Stimulated activated effector memory CD8-positive, alpha-beta T cell treated with anti-CD3 and anti-CD28 coated beads, Interleukin-12 subunit alpha, Interleukin-12 subunit beta, amount 100 ng/mL, for 72 hours (primary cell): ENCODE data around the gene ANKRD66.
"Not testable (repeated sequence)": the region's sequence is repeated elsewhere in the genome, so short reads cannot be mapped to it uniquely, and the experiment has no call there.

Source experiments
- ATAC-seq: fragments of 150-1000 bp; cut with Tn5 transposase; 2 replicates; pipeline ENCODE4 v1.10.0; 2021
- DNase-seq, 2 donors: peaks; one replicate each; pipeline ENCODE4 v3.0.0; 2021 to 2022; ENCODE audit warnings: low spot score in 2 of 2
- H3K27ac Mint-ChIP-seq: one replicate; pipeline ENCODE4 v1.8.0; 2022; ENCODE audit warnings: mild to moderate bottlenecking, mixed read lengths
- H3K36me3 Mint-ChIP-seq: one replicate; pipeline ENCODE4 v1.8.0; 2022; ENCODE audit warnings: mild to moderate bottlenecking, mixed read lengths
- H3K4me1 Mint-ChIP-seq: one replicate; pipeline ENCODE4 v1.8.0; 2022; ENCODE audit warnings: mixed read lengths
- H3K4me3 Mint-ChIP-seq: one replicate; pipeline ENCODE4 v1.8.0; 2022; ENCODE audit warnings: mild to moderate bottlenecking, mixed read lengths
- H3K9me3 Mint-ChIP-seq: one replicate; pipeline ENCODE4 v1.8.0; 2022; ENCODE audit warnings: mixed read lengths

ANKRD66 gene

DNA sequence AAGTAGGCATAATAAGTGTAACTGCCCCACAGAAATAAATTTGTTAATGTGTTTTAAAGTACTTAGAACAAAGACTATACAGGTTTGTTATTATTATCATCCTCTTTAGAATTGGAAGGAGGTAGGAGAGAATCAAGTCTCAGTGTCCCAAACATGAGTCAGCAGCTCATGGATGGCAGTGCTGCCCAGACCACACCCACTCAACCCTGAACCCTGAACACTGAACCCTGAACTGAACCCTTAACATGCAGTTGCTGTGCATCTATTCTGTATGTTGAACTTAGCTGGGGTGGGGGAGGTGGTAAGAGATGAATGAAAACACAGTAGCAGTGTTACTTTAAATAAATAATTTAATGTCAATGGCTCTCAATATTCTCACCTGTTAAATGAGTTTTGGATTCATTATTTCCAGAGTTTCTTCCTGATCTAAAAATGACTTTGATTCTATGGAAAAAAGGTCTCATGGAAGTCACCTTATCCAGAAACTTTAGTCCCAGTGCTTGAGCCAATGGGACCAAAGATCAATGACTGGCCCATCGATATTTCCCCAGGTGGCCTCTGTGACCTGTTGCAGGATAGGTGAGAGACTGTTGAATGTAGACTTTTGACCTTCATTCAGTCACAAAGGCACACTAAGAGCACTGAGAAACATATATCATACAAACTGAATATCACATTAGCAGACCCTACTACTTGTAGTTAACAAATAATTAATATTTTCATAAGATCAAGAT is 3.1 kb upstream of the ANKRD66 start:
- ATAC-seq (no peak), DNase-seq (no peak)
- no peaks in the 10 kb centered on the region for H3K4me1 Mint-ChIP-seq
- no peaks in the 10 kb centered on the region for H3K36me3 Mint-ChIP-seq
- no peak overlapping the region for H3K27ac Mint-ChIP-seq
- H3K9me3 Mint-ChIP-seq, result no peaks in the 10 kb centered on the region
- H3K4me3 Mint-ChIP-seq, result no peak overlapping the region

DNA sequence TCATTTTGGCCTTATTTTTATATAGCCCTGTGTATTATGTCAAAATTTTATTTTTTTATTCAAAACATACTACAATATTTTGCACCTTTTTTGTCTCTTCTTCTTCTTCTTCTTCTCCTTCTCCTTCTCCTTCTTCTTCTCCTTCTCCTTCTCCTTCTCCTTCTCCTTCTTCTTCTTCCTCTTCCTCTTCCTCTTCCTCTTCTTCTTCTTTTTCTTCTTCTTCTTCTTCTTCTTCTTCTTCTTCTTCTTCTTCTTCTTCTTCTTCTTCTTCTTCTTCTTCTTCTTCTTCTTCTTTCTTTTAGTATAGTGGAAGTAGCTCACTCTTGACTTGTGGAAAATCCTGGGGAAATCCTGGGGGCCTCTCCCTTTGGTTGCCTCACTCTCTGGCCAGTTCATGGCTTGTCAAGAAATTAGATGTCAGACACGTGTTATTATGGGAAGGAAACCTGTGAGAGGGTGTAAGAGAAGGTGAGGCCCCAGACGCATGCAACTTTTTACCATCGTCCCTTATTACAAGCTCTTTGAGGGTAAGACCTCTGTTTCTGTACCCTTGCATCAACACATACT is 2.5 kb upstream of the ANKRD66 start:
- H3K4me3 Mint-ChIP-seq, H3K36me3 Mint-ChIP-seq, H3K27ac Mint-ChIP-seq, DNase-seq, ATAC-seq, H3K9me3 Mint-ChIP-seq, H3K4me1 Mint-ChIP-seq: not testable (repeated sequence)

GRCh38 chr6:46745973-46746372 is 760 bp upstream of the ANKRD66 start:
- DNase-seq, result no peak
- H3K9me3 Mint-ChIP-seq, result no peaks in the 10 kb centered on the region

DNA sequence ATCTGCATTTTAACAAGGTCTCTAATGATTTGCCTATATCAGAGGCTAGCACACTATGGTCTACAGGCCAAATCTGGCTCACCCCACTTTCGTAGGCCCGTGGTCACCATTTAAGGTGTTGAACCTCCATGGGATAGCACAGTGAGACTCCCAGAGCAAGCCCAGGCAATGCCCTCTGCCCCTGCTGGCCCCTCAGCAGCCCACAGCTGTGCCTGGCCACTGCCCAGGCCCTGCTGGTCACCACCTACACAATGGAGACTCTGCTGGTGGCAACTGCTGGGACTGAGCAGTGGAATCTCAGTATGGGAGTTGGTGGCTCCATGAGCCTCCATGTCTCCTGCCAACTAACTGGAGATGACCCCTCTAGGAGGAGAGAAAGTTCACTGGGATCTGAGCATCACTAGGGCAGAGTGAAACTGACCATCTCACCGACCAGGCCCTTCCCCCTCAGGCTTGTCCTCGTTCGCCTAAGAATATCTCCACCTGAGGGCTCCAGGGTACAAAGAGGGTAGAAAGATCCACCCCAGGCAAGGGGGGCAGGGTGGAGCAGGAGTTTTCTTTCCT is 2.3 kb downstream of the ANKRD66 start:
- no peaks in the 10 kb centered on the region for H3K36me3 Mint-ChIP-seq
- no peaks in the 10 kb centered on the region for H3K4me1 Mint-ChIP-seq
- no peaks in the 10 kb centered on the region for H3K9me3 Mint-ChIP-seq
- H3K4me3 Mint-ChIP-seq, result no peak overlapping the region
- no peak overlapping the region for H3K27ac Mint-ChIP-seq
- DNase-seq (no peak), ATAC-seq (no peak)

More at GRCh38 chr6:46745973-46746372, 760 bp upstream of the ANKRD66 start:
- Mint-ChIP-seq H3K27ac (no peak overlapping the region), H3K4me3 (no peak overlapping the region), H3K4me1 (no peaks in the 10 kb centered on the region), H3K36me3 (no peaks in the 10 kb centered on the region)
- no peak for ATAC-seq

DNA sequence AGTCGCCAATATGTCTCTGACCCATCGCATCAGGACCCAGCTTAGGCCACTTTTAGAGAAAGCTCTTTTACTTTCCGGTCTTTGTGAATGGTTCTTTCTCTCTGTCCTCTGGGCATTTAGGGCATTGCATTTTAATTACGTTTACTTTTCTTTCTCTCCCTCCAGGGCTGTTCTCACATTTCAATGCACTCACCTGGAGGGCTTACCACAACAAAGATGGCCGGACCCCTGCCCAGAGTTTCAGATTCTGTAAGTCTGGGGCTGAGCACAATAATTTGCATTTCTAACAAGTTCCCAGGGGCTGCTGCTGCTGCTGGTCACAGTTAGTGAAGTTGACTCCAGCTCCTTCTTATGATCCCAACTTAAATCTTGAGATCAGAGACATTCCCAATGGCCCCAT is 3.0 kb downstream of the ANKRD66 start:
- no peak for ATAC-seq
- Mint-ChIP-seq H3K36me3 (no peaks in the 10 kb centered on the region), H3K4me1 (no peaks in the 10 kb centered on the region), H3K4me3 (no peak overlapping the region), H3K9me3 (no peaks in the 10 kb centered on the region), H3K27ac (no peak overlapping the region)
- DNase-seq, result no peak

DNA sequence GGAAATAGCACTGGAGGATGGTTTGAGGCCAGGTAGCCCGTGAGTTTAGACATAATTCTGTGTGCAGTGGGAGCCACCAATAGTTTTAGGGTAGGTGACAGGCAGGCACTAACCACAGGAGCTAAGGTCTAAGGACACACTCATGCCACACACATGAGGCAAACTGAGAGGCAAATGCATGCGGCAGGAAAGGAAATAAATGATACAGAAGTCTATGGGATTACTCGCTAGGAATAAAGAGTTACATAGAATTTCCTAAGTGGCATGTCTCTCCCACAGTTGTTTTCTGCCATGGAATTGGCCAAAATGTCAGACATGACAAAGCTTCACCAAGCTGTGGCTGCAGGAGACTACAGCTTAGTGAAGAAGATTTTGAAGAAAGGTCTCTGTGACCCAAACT is 4.9 kb downstream of the ANKRD66 start:
- Mint-ChIP-seq H3K4me3 (no peak overlapping the region), H3K9me3 (no peaks in the 10 kb centered on the region), H3K36me3 (no peaks in the 10 kb centered on the region), H3K4me1 (no peaks in the 10 kb centered on the region), H3K27ac (no peak overlapping the region)
- no peak for DNase-seq
- no peak for ATAC-seq

- H3K36me3 Mint-ChIP-seq, result no peaks in the 10 kb centered on the region
- no peak overlapping the region for H3K4me3 Mint-ChIP-seq
- no peak for DNase-seq
- no peak for ATAC-seq
- H3K27ac Mint-ChIP-seq, result no peak overlapping the region
- H3K4me1 Mint-ChIP-seq, result no peaks in the 10 kb centered on the region
- H3K9me3 Mint-ChIP-seq, result no peaks in the 10 kb centered on the region
Observed at GRCh38 chr6:46755865-46756264, 9.1 kb downstream of the ANKRD66 start.

GRCh38 chr6:46756469-46757213 is 9.9 kb downstream of the ANKRD66 start:
- H3K4me3 Mint-ChIP-seq, result no peak overlapping the region
- no peaks in the 10 kb centered on the region for H3K4me1 Mint-ChIP-seq
- H3K36me3 Mint-ChIP-seq, result no peaks in the 10 kb centered on the region
- H3K27ac Mint-ChIP-seq, result no peak overlapping the region
- no peak for DNase-seq
- no peak for ATAC-seq
- no peaks in the 10 kb centered on the region for H3K9me3 Mint-ChIP-seq

GRCh38 chr6:46757214-46757596 is 10.5 kb downstream of the ANKRD66 start:
- H3K9me3 Mint-ChIP-seq, result no peaks in the 10 kb centered on the region
- H3K4me3 Mint-ChIP-seq, result no peak overlapping the region
- no peak overlapping the region for H3K27ac Mint-ChIP-seq
- no peaks in the 10 kb centered on the region for H3K4me1 Mint-ChIP-seq
- H3K36me3 Mint-ChIP-seq, result no peaks in the 10 kb centered on the region
- ATAC-seq, result no peak
- DNase-seq, result no peak

DNA sequence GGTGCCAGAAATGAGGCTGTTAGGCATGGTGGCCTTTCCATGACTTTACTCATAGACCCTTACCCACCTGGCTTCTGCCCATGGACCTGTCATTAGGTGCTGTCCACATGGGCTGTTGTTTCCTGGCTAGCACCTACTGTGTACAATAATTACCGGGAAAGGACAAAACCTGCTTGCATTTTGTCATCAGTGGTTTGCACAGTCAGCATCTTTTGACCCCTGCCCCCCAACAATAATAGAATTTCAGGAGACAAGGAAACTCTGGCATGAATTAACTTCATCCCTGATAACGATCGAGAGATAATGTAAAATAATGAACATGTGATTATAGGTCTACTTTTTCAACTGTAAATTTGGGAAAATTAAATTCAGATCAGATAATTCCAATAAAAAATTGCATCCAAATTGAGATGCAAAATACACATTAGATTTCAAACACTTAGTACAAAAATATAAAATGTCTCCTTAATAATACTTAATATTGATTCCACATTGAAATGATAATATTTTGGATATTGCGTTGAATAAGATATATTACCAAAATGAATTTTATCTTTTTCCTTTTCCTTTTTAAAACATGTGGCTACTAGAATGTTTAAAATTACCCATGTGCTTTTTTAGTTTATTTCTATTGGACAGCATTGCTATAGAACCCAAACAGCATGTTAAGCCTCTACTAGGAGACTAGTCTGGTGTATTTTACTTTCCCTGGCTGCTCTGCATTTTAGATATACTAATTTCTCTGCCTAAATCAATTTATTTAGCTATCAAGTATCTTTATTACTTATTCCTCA is 12.4 kb downstream of the ANKRD66 start:
- Mint-ChIP-seq H3K4me3 (no peak overlapping the region), H3K27ac (no peak overlapping the region), H3K36me3 (no peaks in the 10 kb centered on the region), H3K4me1 (no peaks in the 10 kb centered on the region), H3K9me3 (no peaks in the 10 kb centered on the region)
- ATAC-seq, result no peak
- DNase-seq, result no peak

DNA sequence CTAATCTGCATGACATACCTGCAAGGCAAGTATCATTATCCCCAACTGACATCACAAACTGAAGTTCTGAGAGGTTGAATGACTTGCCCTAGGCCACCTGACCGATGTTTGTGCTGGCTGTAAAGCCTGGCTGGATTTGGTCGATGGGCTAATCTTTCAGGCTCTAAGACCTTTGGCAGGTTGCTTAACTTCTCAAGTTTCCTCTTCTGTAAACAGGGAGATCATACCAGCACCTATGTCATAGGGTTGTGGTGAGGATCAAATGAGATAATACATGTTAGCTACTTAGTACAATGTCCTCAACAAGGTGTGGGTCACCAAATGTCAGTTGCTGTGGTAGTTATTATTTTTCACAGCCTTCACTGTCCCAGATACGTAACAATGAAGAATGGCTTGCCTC is 14.2 kb downstream of the ANKRD66 start:
- ATAC-seq, result no peak
- Mint-ChIP-seq H3K9me3 (no peaks in the 10 kb centered on the region), H3K36me3 (no peaks in the 10 kb centered on the region), H3K27ac (no peak overlapping the region), H3K4me1 (no peaks in the 10 kb centered on the region), H3K4me3 (no peak overlapping the region)
- no peak for DNase-seq

GRCh38 chr6:46763466-46763865 is 16.7 kb downstream of the ANKRD66 start:
- H3K4me3 Mint-ChIP-seq, result no peak overlapping the region
- ATAC-seq, result no peak
- H3K36me3 Mint-ChIP-seq, result no peaks in the 10 kb centered on the region
- H3K4me1 Mint-ChIP-seq, result no peaks in the 10 kb centered on the region
- DNase-seq, result no peak
- peaks cover 3% of the 10 kb centered on the region for H3K9me3 Mint-ChIP-seq
- H3K27ac Mint-ChIP-seq, result no peak overlapping the region

DNA sequence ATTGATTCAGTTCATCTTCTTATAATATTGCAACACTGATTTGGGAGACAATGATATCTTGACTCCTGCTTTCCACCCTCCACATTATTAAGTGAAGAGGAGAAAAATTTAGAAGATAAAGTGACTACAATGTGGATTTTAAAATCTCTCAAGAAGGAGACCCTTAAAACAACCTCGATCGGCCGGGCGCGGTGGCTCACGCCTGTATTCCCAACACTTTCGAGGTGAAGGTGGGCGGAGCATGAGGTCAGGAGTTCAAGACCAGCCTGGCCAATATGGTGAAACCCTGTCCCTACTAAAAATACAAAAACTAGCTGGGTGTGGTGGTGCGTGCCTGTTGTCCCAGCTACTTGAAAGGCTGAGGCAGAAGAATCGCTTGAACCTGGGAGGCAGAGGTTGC is 17.5 kb downstream of the ANKRD66 start:
- not testable (repeated sequence) for H3K27ac Mint-ChIP-seq, ATAC-seq, H3K4me3 Mint-ChIP-seq, H3K4me1 Mint-ChIP-seq, H3K9me3 Mint-ChIP-seq, H3K36me3 Mint-ChIP-seq, DNase-seq

DNA sequence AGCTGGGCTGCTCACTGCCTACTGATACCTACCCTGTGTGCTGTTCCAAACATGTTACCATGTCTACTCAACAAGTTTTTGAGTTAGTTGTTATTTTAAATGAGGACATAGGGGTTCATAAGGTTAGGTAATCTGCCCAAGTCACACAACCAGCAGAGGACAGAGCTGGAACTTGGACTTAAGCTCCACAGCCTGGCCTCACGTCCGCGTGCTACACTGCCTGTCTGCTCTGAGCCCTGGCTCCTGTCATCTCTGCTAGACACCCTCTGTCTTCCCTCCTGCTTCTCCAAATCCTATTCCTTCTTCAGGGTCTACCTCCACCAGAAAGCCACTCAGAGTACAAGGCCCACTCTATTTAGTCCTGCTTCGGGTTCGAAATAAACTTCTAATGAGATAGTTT is 18.2 kb downstream of the ANKRD66 start:
- Mint-ChIP-seq H3K36me3 (no peaks in the 10 kb centered on the region), H3K4me1 (no peaks in the 10 kb centered on the region), H3K9me3 (peaks cover 3% of the 10 kb centered on the region), H3K27ac (no peak overlapping the region), H3K4me3 (no peak overlapping the region)
- DNase-seq (no peak), ATAC-seq (no peak)

- Mint-ChIP-seq H3K9me3 (peaks cover 3% of the 10 kb centered on the region), H3K4me1 (no peaks in the 10 kb centered on the region), H3K36me3 (no peaks in the 10 kb centered on the region), H3K4me3 (no peak overlapping the region), H3K27ac (no peak overlapping the region)
- no peak for ATAC-seq
- no peak for DNase-seq
Observed at GRCh38 chr6:46772016-46772415, 25.3 kb downstream of the ANKRD66 start.
